ENCODE results near the gene DHX29. TPM values are rescaled to one million over a fixed set of nuclear protein-coding genes. Genes with fewer than 3 reads are reported as not detected.

Gene DHX29
- total RNA-seq, 1 experiment from 2014 or later, result 30.3 TPM

DNA sequence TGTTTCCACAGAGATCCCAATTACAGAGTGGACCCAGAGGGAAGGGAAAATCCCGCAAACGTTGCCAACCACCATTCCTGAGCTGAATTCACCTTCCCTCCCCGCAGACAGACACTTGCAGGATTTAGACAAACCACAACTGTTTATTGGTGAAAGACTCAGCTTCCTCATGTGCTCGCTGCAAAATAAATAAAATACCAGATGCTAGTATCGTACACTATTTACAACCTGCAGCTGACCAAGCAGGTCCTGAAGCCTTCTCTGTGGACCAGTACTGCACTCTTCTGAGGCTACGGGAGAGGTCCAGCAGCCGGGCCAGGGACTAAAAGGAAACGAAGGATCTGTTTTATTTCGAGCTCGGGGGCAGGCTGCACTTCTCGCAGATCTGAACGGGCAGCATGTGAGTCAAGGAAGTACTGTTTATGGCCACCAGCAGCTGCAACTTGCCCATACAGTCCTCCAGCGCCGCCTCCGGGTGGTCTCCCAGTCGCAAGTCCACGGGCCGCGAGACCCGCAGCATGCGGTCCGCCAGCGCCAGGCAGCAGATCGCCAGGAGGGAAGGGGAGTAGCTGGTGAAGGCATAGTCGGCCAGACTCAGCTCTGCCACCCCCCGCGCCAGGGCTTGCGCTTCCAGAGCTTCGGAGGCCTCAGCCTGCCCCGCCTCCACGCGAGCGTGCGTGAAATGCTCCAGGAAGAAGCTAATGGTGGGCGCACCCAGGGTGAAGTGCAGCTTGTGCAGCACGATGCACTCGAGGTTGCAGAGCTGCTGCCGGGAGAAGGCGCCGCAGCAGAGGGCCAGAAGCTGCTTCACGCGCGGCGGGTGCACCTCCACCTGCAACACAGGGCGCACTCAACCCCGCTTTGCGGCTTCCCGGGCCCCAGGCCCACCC is 76.2 kb downstream of the DHX29 start:
- H3K9ac ChIP-seq (ENCODE audit: extremely low read depth, insufficient read length, low read length), result no peak overlapping the region
- peak; percentile 46 for DNase-seq
- no peak overlapping the region for H3K23ac ChIP-seq (ENCODE audit: insufficient read length, low read depth, low read length)
- H3T11ph ChIP-seq (ENCODE audit: low read length), result no peak overlapping the region
- H3K27ac ChIP-seq (ENCODE audit: insufficient read length, low read depth, low read length), result no peak overlapping the region
- no peaks in the 10 kb centered on the region for H3K4me1 ChIP-seq (ENCODE audit: insufficient read depth, low read length)
- Mint-ChIP-seq H3K9me3 (peaks cover 3 to 11% of the 10 kb centered on the region in 2 experiments), H3K36me3 (ENCODE audit: insufficient read depth in 1 of 3, low read depth in 3 of 3) (peaks cover 0 to 2% (median 0%) of the 10 kb centered on the region in 3 experiments; a peak in 2 of 7 replicates), H3K27ac (no peak overlapping the region), H3K4me3 (peak overlapping the region; percentile 74 to 92), H3K27me3 (ENCODE audit: low read depth) (peaks cover 96% of the 10 kb centered on the region), H3K4me1 (peaks cover 31 to 40% of the 10 kb centered on the region in 2 experiments)
- no peak overlapping the region for H2AK5ac ChIP-seq (ENCODE audit: insufficient read length, low read length)
- peaks cover 29% of the 10 kb centered on the region for H3K23me2 ChIP-seq (ENCODE audit: insufficient read length, low read depth, low read length, poor library complexity, severe bottlenecking)
- TF ChIP-seq, protein P1, sequence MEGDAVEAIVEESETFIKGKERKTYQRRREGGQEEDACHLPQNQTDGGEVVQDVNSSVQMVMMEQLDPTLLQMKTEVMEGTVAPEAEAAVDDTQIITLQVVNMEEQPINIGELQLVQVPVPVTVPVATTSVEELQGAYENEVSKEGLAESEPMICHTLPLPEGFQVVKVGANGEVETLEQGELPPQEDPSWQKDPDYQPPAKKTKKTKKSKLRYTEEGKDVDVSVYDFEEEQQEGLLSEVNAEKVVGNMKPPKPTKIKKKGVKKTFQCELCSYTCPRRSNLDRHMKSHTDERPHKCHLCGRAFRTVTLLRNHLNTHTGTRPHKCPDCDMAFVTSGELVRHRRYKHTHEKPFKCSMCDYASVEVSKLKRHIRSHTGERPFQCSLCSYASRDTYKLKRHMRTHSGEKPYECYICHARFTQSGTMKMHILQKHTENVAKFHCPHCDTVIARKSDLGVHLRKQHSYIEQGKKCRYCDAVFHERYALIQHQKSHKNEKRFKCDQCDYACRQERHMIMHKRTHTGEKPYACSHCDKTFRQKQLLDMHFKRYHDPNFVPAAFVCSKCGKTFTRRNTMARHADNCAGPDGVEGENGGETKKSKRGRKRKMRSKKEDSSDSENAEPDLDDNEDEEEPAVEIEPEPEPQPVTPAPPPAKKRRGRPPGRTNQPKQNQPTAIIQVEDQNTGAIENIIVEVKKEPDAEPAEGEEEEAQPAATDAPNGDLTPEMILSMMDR (conservative IDR thresholded peaks at IDR 0.05), result no peak
- no peak overlapping the region for H3K4ac ChIP-seq (ENCODE audit: low read depth, low read length)
- H3K4me2 ChIP-seq (ENCODE audit: insufficient read depth, insufficient read length, low read length), result peak overlapping the region; percentile 95
- WGBS (ENCODE audit: extremely low coverage, insufficient read length, low lambda C conversion rate), result no CpG with 5 or more reads among the region's 48 CpGs
- H2BK15ac ChIP-seq (ENCODE audit: low read depth, low read length), result no peak overlapping the region
- H3K79me2 ChIP-seq (ENCODE audit: insufficient read depth, low read length), result no peaks in the 10 kb centered on the region
- H3K27me3 ChIP-seq (ENCODE audit: insufficient read depth, low read length), result peaks cover 76% of the 10 kb centered on the region
- peak overlapping the region; percentile 46 for H3K56ac ChIP-seq (ENCODE audit: insufficient read length, low read depth, low read length)
- H4K8ac ChIP-seq (replicated peaks; ENCODE audit: insufficient read length, low read depth, low read length), result no peak overlapping the region
- no peak overlapping the region for H3K14ac ChIP-seq (ENCODE audit: insufficient read depth, low read length)
- H2BK120ac ChIP-seq (ENCODE audit: low read depth, low read length, poor library complexity, severe bottlenecking), result no peak overlapping the region
- no peak overlapping the region for H2BK5ac ChIP-seq (ENCODE audit: insufficient read length, low read length)
- H3K18ac ChIP-seq (ENCODE audit: insufficient read length, low read depth, low read length), result no peak overlapping the region
- peaks cover 4% of the 10 kb centered on the region for H4K20me1 ChIP-seq (ENCODE audit: control insufficient read depth, insufficient read depth, insufficient read length)
- H2BK20ac ChIP-seq (ENCODE audit: low read depth, low read length, poor library complexity, severe bottlenecking), result no peak overlapping the region
- H2AFZ ChIP-seq (ENCODE audit: low read length), result no peak overlapping the region
- no peak overlapping the region for H2BK12ac ChIP-seq (ENCODE audit: insufficient read length, low read depth, low read length)
- no peaks in the 10 kb centered on the region for H3K9me3 ChIP-seq (ENCODE audit: control insufficient read depth, low read depth, low read length)
- no peak overlapping the region for H4K91ac ChIP-seq (ENCODE audit: insufficient read length, low read depth, low read length)
- no peaks in the 10 kb centered on the region for H3K79me1 ChIP-seq (ENCODE audit: insufficient read depth, low read depth, low read length, poor library complexity, severe bottlenecking)
- H4K5ac ChIP-seq (ENCODE audit: insufficient read length, low read depth, low read length), result no peak overlapping the region

All from H9 (cell line).